Epithelial cell of esophagus (primary cell): ENCODE results near the gene CFAP61.

ENCODE experiments used
- DNase-seq: peaks from one replicate; pipeline ENCODE4 v3.0.0; 2010; ENCODE audit warnings: low read depth
- H3K4me3 ChIP-seq: 2 replicates; pipeline ENCODE4 v1.5.1; 2011; ENCODE audit warnings: mild to moderate bottlenecking, low read length, control low read depth
- CTCF ChIP-seq: IDR thresholded peaks from 2 replicates; pipeline ENCODE4 v1.5.1; 2011; ENCODE audit warnings: low read depth, mild to moderate bottlenecking, low read length, control low read depth, inconsistent platforms; ENCODE audit not compliant: insufficient read depth; ENCODE audit errors: missing control alignments

Gene CFAP61

GRCh38 chr20:20253039-20253743 is 200.9 kb downstream of the CFAP61 start:
- no peak for TF ChIP-seq CTCF
- H3K4me3 ChIP-seq: no peak overlapping the region
- no peak for DNase-seq

- H3K4me3 ChIP-seq: no peak overlapping the region
- DNase-seq: no peak
- TF ChIP-seq CTCF: no peak
Measured at GRCh38 chr20:20253744-20254330, 201.5 kb downstream of the CFAP61 start.

- no peak for TF ChIP-seq CTCF
- no peak overlapping the region for H3K4me3 ChIP-seq
- DNase-seq: no peak
Measured at GRCh38 chr20:20255099-20255498, 202.8 kb downstream of the CFAP61 start.

GRCh38 chr20:20259533-20259932 is 207.2 kb downstream of the CFAP61 start:
- DNase-seq: no peak

GRCh38 chr20:20261159-20261558 is 208.8 kb downstream of the CFAP61 start:
- no peak for DNase-seq
- no peak for TF ChIP-seq CTCF
- no peak overlapping the region for H3K4me3 ChIP-seq

More at GRCh38 chr20:20259533-20259932, 207.2 kb downstream of the CFAP61 start:
- TF ChIP-seq CTCF: no peak
- no peak overlapping the region for H3K4me3 ChIP-seq

- H3K4me3 ChIP-seq: no peak overlapping the region
- DNase-seq: no peak
- no peak for TF ChIP-seq CTCF
Measured at GRCh38 chr20:20265210-20265609, 212.9 kb downstream of the CFAP61 start.

GRCh38 chr20:20266552-20266951 is 214.2 kb downstream of the CFAP61 start:
- H3K4me3 ChIP-seq: no peak overlapping the region
- no peak for DNase-seq
- TF ChIP-seq CTCF: no peak
